Stimulated activated CD8-positive, alpha-beta memory T cell treated with anti-CD3 and anti-CD28 coated beads, Interleukin-4, amount 100 ng/mL, for 4 hours (primary cell): ENCODE measurements around the gene COPG1.

Experiments
- DNase-seq, 2 donors: peaks; one replicate each; pipeline ENCODE4 v3.0.0-alpha.2; 2020; ENCODE audit warnings: low read depth in 2 of 2, low spot score in 1 of 2

Gene COPG1

DNA sequence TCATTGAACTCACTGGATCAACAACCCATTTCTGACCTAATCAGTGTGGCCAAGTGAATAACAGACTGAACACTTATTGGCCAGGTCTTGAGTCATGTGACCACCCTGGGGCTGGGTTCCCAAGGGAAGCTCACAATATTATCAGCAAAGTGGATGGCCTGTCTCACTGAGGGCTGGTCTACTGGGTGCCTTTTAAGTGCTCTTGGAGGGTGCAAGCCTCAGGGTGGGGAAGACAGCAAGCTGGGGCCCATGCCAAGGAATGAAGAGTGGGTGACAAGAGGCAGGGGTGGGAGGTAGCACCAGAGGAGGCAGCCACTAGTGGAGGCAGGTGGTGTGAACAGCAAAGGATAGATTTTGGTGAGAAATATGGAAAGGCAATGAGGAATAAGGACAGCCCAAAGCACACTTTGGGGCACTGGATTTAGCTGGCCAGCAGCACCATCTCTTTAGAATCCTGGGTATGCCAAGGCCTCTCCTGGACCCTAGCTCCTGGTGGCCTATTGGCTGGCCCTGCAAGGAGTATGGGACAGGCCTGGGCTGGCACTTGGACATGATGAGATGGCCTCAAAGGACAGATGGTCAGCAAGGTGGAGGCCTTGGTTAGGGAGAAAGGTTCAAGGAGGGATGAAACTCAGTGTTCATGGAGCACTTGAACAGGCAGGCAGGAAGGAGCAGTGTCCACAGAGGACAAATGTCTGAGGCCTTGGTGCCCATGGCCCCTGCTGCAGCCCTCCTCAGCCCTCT is 63.4 kb downstream of the COPG1 start:
- no peak for DNase-seq

GRCh38 chr3:129313415-129313664 is 63.9 kb downstream of the COPG1 start:
- no peak for DNase-seq

DNA sequence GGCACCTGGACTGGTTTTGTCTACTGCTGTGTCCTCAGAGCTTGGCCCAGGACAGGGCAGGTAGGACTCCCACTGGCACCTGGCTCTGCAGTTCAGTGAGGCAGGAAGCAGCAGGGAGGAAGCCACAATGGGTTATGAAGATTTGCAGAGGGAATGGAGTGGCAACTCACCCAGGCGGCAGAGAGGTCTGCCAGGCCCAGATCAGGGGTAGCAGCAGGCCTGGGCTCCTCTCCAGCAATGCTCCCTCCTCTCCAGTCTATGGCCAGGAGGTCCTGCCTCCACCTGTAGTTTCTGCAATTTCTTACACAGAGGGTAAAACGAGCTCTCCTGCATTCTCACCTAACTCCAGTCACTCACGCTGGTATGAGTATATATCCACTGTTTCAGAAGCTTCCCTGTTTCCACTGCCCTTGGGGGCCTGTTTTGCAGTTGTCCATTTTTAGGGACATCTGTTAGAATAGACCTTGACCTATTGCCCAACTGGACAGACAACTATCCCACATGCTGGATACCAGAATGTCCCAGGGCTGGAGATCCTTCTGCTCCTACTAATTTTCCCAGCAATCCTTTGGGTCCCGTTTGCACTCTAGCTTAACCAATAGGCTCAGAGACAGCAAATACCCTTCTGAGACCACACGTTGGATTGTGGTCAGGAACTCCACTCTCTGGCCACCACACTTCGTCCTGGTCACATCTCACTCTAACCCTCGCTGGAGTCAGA is 64.4 kb downstream of the COPG1 start:
- no peak for DNase-seq

DNA sequence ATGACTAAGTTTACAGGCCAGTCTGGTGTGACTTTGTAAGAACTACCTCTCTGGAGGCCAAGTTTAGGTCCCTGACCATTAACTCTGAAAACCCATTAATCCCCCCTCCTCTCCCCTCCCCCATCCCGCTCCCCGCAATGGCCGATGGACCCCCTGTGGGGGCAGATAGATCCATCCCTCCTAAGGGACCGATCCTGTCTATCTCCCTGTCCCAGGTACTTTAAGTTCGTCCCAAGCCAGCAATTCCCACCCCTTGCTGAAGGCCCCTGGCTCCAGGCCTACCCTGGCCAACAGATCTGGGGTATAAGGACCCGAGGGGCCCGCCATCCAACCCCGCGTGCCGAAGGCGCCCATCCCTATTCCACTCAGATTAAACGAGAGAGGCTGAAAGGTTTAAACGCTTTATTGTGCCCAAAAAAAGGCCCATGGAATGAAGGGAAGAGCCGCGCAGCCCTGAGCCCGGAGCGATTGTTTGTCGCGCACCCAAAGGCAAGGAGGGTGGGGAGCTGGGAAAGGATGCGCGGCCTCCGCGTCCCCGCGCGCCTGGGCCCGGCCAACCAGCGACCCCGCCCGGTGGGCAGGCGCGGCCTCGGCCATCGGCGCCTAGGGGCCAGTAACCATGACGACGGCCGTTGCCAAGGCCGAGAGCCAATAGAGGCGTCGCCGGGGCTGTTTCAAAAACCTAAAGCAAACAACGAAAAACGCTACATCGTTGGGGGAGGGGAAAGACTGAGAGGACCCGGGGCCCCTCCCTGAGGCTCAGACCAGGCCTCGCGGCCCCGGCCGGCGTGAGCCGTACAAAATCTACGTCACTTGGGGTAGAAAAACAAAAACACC is 65.2 kb downstream of the COPG1 start:
- DNase-seq = no peak

GRCh38 chr3:129315223-129315997 is 66.0 kb downstream of the COPG1 start:
- no peak for DNase-seq

GRCh38 chr3:129315998-129316247 is 66.5 kb downstream of the COPG1 start:
- no peak for DNase-seq

DNA sequence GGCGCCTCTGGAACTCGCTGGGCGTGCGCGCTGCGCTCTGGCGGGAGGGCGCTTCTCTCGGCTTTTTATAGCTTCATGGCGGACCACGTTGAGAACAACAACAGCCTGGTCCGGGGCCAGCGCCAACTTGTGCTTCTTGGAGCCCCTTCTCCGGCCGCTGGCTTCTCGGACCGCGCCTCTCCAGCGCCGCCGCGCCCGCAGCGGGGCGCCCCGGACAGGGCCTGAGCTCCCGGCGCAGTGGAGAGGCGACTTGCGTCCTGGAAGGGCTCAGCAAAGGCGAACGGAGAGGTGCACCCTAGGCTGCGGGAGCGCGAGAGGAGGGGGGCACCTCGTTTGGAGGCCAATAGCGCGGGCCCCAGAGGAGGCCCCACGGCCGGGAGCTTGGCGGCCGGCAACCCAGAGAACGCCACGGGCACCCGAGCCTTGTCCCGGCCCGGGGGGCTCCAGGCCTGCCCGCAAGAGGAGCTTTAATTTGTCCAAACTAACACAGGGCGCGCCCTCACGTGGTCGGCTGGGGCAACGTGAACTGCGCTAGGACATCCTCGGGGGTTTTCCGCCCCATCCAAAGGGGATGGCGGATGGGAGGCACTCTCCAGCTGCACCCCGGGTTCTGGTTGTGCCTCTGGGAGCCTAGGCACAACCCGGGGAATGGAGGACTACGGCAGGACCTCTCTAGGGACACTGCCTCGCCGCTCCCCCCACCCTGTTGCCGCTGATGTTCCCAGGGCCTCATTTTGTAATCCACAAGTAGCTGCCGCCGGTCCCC is 67.0 kb downstream of the COPG1 start:
- peak; percentile 63 to 93 for DNase-seq

GRCh38 chr3:129317014-129317771 is 67.8 kb downstream of the COPG1 start:
- no peak for DNase-seq

DNA sequence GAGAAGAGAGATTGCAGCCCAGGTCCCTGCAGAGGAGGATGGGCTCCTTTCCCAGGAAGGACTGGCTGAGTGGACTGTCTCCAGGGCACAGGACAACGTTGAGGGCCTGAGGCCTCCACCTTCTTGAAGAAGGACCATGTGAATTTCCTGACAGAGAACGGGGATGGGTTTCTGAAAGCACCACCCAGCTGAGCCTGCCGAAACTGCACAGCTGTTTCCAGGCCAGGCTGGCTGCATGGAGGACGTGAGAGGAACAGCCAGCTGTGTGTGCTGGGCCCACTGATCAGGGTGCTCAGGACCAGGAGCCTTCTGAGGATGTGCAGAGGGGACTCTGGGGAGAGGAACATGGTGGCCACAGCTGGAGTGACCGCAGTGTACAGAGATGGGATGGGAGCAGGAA is 68.4 kb downstream of the COPG1 start:
- DNase-seq = no peak

- DNase-seq = no peak
Measured at GRCh38 chr3:129318921-129319320, 69.5 kb downstream of the COPG1 start.

GRCh38 chr3:129320261-129320660 is 70.9 kb downstream of the COPG1 start:
- DNase-seq = no peak

- DNase-seq = no peak
Measured at GRCh38 chr3:129320825-129321487, 71.5 kb downstream of the COPG1 start.

GRCh38 chr3:129321887-129322286 is 72.5 kb downstream of the COPG1 start:
- no peak for DNase-seq

GRCh38 chr3:129323651-129324294 is 74.4 kb downstream of the COPG1 start:
- DNase-seq = no peak

DNA sequence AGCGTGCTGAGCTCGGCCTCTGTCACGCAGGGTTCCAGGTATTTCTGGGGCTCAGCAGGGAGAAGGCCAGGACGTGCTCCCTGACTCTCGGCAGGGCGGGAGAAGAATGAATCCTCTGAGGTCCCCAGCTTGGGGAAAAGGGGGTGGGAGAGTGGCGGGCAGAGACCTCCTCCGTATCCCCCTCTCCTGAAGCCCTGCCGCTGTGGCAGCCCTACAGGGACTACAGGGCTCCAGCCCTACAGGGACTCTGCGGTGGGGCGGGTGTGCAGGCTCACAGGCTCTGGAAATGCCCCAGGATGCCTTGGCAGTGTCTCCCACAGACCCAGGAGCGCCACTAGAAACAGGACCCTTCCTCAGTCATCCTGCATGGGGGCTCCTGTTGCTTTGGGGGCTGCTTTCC is 75.4 kb downstream of the COPG1 start:
- DNase-seq = no peak

DNA sequence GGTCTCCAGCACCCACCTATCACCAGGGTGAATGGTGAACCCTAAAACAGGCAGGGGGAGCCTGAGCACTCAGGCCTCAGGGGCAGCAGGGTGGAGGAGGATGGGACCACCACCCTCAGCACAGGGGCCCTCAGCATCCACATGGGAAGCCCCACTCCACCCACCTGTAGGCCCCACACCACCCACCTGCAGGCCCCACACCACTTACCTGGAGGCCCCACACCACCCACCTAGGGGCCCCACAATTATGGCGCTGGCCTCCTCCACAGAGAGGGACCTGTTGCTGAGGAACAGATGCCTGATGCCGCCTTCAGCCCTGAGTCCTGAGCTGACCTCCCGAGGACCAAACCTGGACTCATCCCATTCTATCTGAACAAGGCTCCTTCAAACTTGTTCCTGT is 76.0 kb downstream of the COPG1 start:
- DNase-seq = no peak

GRCh38 chr3:129326138-129326537 is 76.7 kb downstream of the COPG1 start:
- no peak for DNase-seq

- no peak for DNase-seq
Measured at GRCh38 chr3:129326595-129326994, 77.2 kb downstream of the COPG1 start.
